ENCODE results near the gene SSBP4. TPM values are rescaled to one million over a fixed set of nuclear protein-coding genes. Genes with fewer than 3 reads are reported as not detected.

SSBP4 gene
- total RNA-seq, 1 experiment from 2014 or later, result 46.1 TPM

DNA sequence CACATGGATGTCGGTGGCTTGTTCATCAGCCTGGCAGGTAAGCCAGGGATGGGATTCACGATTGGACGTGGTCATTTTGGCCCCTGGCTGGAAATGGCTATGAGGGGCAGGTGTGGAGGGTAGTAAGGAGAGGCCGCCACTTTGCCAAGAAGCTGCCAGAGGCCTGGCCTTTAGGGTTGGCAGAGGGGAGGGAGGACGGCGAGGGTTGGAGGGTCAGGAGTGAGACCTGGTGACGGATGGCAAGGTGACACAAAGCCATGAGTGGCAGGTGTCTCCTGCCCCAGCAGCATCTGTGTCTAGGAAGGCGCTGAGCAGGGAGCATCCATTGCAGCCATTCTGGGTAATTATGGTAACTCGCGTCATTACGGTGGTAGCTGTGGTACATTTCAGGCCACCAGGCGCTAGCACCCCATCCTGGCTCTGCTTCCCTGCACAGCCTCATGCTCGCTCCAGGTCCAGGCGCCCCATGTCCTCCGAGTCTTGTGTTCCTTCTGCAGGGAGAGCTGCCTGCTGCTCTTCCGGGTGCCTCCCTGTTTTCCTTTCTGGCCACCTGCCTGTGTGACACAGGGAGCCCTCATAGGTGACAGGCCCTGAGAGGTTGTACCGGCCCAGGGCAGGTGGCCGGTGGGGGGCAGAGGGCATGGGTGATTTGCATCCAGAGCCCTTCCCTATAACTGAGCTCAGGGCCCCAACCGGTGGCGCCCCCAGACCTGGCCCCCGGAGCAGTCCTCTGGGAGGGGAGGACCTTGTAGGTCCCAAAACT lies 4.2 kb downstream of the SSBP4 start:
- Mint-ChIP-seq H3K36me3 (ENCODE audit: insufficient read depth in 1 of 3, low read depth in 3 of 3) (peaks cover 0 to 5% (median 0%) of the 10 kb centered on the region in 3 experiments; a peak in 1 of 7 replicates), H3K4me3 (peak overlapping the region in 1 of 2 experiments; percentile 38; a peak in 1 of 5 replicates), H3K27me3 (ENCODE audit: low read depth) (peaks cover 38% of the 10 kb centered on the region), H3K4me1 (peaks cover 43 to 54% of the 10 kb centered on the region in 2 experiments), H3K9me3 (no peaks in the 10 kb centered on the region; a peak in 2 of 5 replicates), H3K27ac (peak overlapping the region in 1 of 3 experiments; percentile 76; a peak in 2 of 7 replicates)
- no peak overlapping the region for H2BK15ac ChIP-seq (ENCODE audit: low read depth, low read length)
- no peak overlapping the region for H3K18ac ChIP-seq (ENCODE audit: insufficient read length, low read depth, low read length)
- no peak overlapping the region for H2BK5ac ChIP-seq (ENCODE audit: insufficient read length, low read length)
- H2BK12ac ChIP-seq (ENCODE audit: insufficient read length, low read depth, low read length), result no peak overlapping the region
- no peak overlapping the region for H2AK5ac ChIP-seq (ENCODE audit: insufficient read length, low read length)
- no peak for DNase-seq
- peaks cover 3% of the 10 kb centered on the region for H3K23me2 ChIP-seq (ENCODE audit: insufficient read length, low read depth, low read length, poor library complexity, severe bottlenecking)
- no peak overlapping the region for H2BK20ac ChIP-seq (ENCODE audit: low read depth, low read length, poor library complexity, severe bottlenecking)
- H3K4ac ChIP-seq (ENCODE audit: low read depth, low read length), result no peak overlapping the region
- H4K91ac ChIP-seq (ENCODE audit: insufficient read length, low read depth, low read length), result no peak overlapping the region
- WGBS (ENCODE audit: extremely low coverage, insufficient read length, low lambda C conversion rate), result no CpG with 5 or more reads among the region's 21 CpGs
- no peaks in the 10 kb centered on the region for H4K20me1 ChIP-seq (ENCODE audit: control insufficient read depth, insufficient read depth, insufficient read length)
- no peak overlapping the region for H3K4me2 ChIP-seq (ENCODE audit: insufficient read depth, insufficient read length, low read length)
- peaks cover 4% of the 10 kb centered on the region; the same call in 1 of the 2 replicates for H3K4me1 ChIP-seq (ENCODE audit: insufficient read depth, low read length)
- no peak overlapping the region for H2AFZ ChIP-seq (ENCODE audit: low read length)
- H3K27ac ChIP-seq (ENCODE audit: insufficient read length, low read depth, low read length), result no peak overlapping the region
- no peak overlapping the region for H3T11ph ChIP-seq (ENCODE audit: low read length)
- no peaks in the 10 kb centered on the region for H3K79me2 ChIP-seq (ENCODE audit: insufficient read depth, low read length)
- no peak overlapping the region for H3K56ac ChIP-seq (ENCODE audit: insufficient read length, low read depth, low read length)
- no peak overlapping the region for H4K8ac ChIP-seq (replicated peaks; ENCODE audit: insufficient read length, low read depth, low read length)
- TF ChIP-seq, protein P1, sequence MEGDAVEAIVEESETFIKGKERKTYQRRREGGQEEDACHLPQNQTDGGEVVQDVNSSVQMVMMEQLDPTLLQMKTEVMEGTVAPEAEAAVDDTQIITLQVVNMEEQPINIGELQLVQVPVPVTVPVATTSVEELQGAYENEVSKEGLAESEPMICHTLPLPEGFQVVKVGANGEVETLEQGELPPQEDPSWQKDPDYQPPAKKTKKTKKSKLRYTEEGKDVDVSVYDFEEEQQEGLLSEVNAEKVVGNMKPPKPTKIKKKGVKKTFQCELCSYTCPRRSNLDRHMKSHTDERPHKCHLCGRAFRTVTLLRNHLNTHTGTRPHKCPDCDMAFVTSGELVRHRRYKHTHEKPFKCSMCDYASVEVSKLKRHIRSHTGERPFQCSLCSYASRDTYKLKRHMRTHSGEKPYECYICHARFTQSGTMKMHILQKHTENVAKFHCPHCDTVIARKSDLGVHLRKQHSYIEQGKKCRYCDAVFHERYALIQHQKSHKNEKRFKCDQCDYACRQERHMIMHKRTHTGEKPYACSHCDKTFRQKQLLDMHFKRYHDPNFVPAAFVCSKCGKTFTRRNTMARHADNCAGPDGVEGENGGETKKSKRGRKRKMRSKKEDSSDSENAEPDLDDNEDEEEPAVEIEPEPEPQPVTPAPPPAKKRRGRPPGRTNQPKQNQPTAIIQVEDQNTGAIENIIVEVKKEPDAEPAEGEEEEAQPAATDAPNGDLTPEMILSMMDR (conservative IDR thresholded peaks at IDR 0.05), result no peak
- no peak overlapping the region for H3K23ac ChIP-seq (ENCODE audit: insufficient read length, low read depth, low read length)
- H3K9ac ChIP-seq (ENCODE audit: extremely low read depth, insufficient read length, low read length), result no peak overlapping the region
- H3K9me3 ChIP-seq (ENCODE audit: control insufficient read depth, low read depth, low read length), result no peaks in the 10 kb centered on the region
- H3K79me1 ChIP-seq (ENCODE audit: insufficient read depth, low read depth, low read length, poor library complexity, severe bottlenecking), result no peaks in the 10 kb centered on the region
- H2BK120ac ChIP-seq (ENCODE audit: low read depth, low read length, poor library complexity, severe bottlenecking), result no peak overlapping the region
- H4K5ac ChIP-seq (ENCODE audit: insufficient read length, low read depth, low read length), result no peak overlapping the region
- no peaks in the 10 kb centered on the region; the same call in 1 of the 2 replicates for H3K27me3 ChIP-seq (ENCODE audit: insufficient read depth, low read length)
- H3K14ac ChIP-seq (ENCODE audit: insufficient read depth, low read length), result no peak overlapping the region; the same call in 1 of the 2 replicates

Measured in H9 (cell line).